Right atrium auricular region (tissue), 2 donors: ENCODE data around the gene P2RY11. TPM values are rescaled to one million over a fixed set of nuclear protein-coding genes. Genes with fewer than 3 reads are reported as not detected.

Experiments
- DNase-seq: peaks from one replicate; pipeline ENCODE4 v3.0.0-alpha.2; 2019; ENCODE audit warnings: low spot score
- H3K27ac ChIP-seq, 2 donors: fragments of 200-600 bp; sonication (generic); 1 replicate in 1 of 2; 2 replicates in 1 of 2; pipeline ENCODE4 v1.5.1; 2016 to 2019
- H3K27me3 ChIP-seq, 2 donors: fragments of 200-600 bp; sonication (generic); one replicate each; pipeline versions ENCODE4 v1.5.1 to v1.6.0; 2017 to 2019
- H3K36me3 ChIP-seq: fragments of 200-600 bp; sonication (generic); one replicate; pipeline ENCODE4 v1.5.1; 2016
- H3K4me1 ChIP-seq, 2 donors: fragments of 200-600 bp; sonication (generic); one replicate each; pipeline versions ENCODE4 v1.5.1 to v1.6.0; 2017 to 2019
- H3K4me3 ChIP-seq, 2 donors: fragments of 200-600 bp; sonication (generic); 1 replicate in 1 of 2; 2 replicates in 1 of 2; pipeline ENCODE4 v1.5.1; 2017 to 2019; ENCODE audit warnings: mild to moderate bottlenecking in 1 of 2, moderate library complexity in 1 of 2
- H3K9me3 ChIP-seq, 2 donors: fragments of 200-600 bp; sonication (generic); one replicate each; pipeline ENCODE4 v1.5.1; 2019
- CTCF ChIP-seq, 2 donors: fragments of 200-600 bp; sonication (generic); IDR thresholded peaks; one replicate each; pipeline ENCODE4 v1.5.1; 2019; ENCODE audit warnings: antibody characterized with exemption in 2 of 2
- total RNA-seq, 2 donors: library from RNA; depleted of rRNA; stranded (reverse); fragments of >200 nt; gene quantifications; one replicate each; pipeline ENCODE4 v1.1.0, GENCODE V29; 2016

The P2RY11 gene
- total RNA-seq, 2 donors from 2014 or later = 0.30 to 3.9 TPM

GRCh38 chr19:10136936-10137335 is 25.4 kb downstream of the P2RY11 start:
- Histone ChIP-seq H3K9me3 (no peaks in the 10 kb centered on the region), H3K27ac (no peak overlapping the region), H3K27me3 (no peaks in the 10 kb centered on the region), H3K4me1 (no peaks in the 10 kb centered on the region), H3K36me3 (peaks cover 83% of the 10 kb centered on the region), H3K4me3 (no peak overlapping the region)
- DNase-seq = no peak
- no peak for TF ChIP-seq CTCF (IDR thresholded peaks at IDR 0.05)

- Histone ChIP-seq H3K27ac (no peak overlapping the region), H3K27me3 (no peaks in the 10 kb centered on the region), H3K36me3 (peaks cover 89% of the 10 kb centered on the region), H3K4me1 (no peaks in the 10 kb centered on the region), H3K4me3 (no peak overlapping the region), H3K9me3 (no peaks in the 10 kb centered on the region)
- no peak for DNase-seq
- TF ChIP-seq CTCF (IDR thresholded peaks at IDR 0.05) = no peak
These were observed 26.5 kb downstream of the P2RY11 start for GRCh38 chr19:10137751-10138682.

DNA sequence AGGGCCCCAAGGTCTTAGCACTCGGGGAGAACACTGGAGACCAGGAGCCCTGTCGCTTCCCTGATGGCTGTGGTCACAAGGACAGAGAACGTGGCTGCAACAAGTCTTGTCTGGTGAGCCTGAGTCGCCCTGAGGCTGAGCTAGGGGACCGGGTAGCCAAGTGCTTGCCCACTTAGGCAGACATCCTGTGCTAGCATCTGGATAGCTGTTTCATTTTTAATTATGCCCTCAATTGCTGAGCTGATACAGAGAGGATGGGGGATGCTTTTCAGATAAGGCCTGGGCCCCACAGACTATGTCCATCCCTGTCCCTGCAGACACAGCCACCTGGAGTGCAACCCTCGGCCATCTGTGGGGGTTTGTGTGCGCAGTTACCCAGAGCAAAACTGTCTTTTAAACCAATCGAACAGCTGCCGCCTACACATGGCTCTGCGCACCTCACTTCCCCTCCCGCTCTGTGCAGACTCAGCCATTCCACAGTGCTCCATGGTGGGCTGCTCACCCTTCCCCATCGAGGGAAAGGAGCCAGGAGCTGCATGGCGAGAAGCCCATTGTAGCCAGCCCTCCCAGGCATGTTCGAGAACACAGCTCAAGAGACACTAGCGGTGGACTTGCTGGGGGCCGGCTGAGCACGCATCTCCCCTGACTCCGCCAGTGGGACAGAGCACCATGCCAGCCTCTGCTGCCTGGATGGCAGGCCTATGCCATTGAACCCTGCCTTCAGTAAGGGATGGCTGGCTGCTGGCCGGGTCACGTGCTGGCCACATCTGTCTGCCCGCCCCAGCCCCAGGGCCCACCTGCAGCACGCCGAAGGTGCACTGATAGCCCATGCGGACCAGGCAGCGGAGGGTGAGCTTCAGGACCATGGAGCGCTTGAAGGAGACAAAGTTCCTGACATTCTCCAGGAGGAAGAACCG is 27.6 kb downstream of the P2RY11 start:
- peaks cover 92% of the 10 kb centered on the region for H3K36me3 ChIP-seq
- no peak overlapping the region for H3K27ac ChIP-seq
- no peak for DNase-seq
- no peak for TF ChIP-seq CTCF (IDR thresholded peaks at IDR 0.05)
- H3K4me1 ChIP-seq = no peaks in the 10 kb centered on the region
- no peaks in the 10 kb centered on the region for H3K27me3 ChIP-seq
- H3K4me3 ChIP-seq = no peak overlapping the region
- H3K9me3 ChIP-seq = no peaks in the 10 kb centered on the region

- H3K9me3 ChIP-seq = no peaks in the 10 kb centered on the region
- TF ChIP-seq CTCF (IDR thresholded peaks at IDR 0.05) = no peak
- no peaks in the 10 kb centered on the region for H3K27me3 ChIP-seq
- no peak overlapping the region for H3K4me3 ChIP-seq
- no peaks in the 10 kb centered on the region for H3K4me1 ChIP-seq
- peaks cover 95% of the 10 kb centered on the region for H3K36me3 ChIP-seq
- no peak overlapping the region for H3K27ac ChIP-seq
- DNase-seq = no peak
These were observed 28.5 kb downstream of the P2RY11 start for GRCh38 chr19:10139952-10140351.

GRCh38 chr19:10141479-10141878 is 30.0 kb downstream of the P2RY11 start:
- no peak overlapping the region for H3K4me3 ChIP-seq
- TF ChIP-seq CTCF (IDR thresholded peaks at IDR 0.05) = no peak

More at GRCh38 chr19:10141479-10141878, 30.0 kb downstream of the P2RY11 start:
- Histone ChIP-seq H3K9me3 (no peaks in the 10 kb centered on the region), H3K36me3 (peaks cover 99% of the 10 kb centered on the region), H3K27me3 (no peaks in the 10 kb centered on the region), H3K4me1 (no peaks in the 10 kb centered on the region), H3K27ac (no peak overlapping the region)
- no peak for DNase-seq
